GM10266 (cell line): ENCODE measurements around the gene OPHN1.

Experiments
- DNase-seq: peaks from one replicate; pipeline ENCODE4 v3.0.0; 2012; ENCODE audit errors: extremely low spot score
- TF ChIP-seq, protein P1 (sequence below): IDR thresholded peaks from 2 replicates; pipeline ENCODE4 v1.5.1; 2012; ENCODE audit warnings: mild to moderate bottlenecking, low read depth; ENCODE audit not compliant: control insufficient read depth, insufficient read depth; ENCODE audit errors: missing control alignments

The OPHN1 gene

GRCh38 chrX:68440442-68440841 is 7.1 kb upstream of the OPHN1 start:
- TF ChIP-seq, protein P1, sequence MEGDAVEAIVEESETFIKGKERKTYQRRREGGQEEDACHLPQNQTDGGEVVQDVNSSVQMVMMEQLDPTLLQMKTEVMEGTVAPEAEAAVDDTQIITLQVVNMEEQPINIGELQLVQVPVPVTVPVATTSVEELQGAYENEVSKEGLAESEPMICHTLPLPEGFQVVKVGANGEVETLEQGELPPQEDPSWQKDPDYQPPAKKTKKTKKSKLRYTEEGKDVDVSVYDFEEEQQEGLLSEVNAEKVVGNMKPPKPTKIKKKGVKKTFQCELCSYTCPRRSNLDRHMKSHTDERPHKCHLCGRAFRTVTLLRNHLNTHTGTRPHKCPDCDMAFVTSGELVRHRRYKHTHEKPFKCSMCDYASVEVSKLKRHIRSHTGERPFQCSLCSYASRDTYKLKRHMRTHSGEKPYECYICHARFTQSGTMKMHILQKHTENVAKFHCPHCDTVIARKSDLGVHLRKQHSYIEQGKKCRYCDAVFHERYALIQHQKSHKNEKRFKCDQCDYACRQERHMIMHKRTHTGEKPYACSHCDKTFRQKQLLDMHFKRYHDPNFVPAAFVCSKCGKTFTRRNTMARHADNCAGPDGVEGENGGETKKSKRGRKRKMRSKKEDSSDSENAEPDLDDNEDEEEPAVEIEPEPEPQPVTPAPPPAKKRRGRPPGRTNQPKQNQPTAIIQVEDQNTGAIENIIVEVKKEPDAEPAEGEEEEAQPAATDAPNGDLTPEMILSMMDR, result no peak
- DNase-seq, result no peak

DNA sequence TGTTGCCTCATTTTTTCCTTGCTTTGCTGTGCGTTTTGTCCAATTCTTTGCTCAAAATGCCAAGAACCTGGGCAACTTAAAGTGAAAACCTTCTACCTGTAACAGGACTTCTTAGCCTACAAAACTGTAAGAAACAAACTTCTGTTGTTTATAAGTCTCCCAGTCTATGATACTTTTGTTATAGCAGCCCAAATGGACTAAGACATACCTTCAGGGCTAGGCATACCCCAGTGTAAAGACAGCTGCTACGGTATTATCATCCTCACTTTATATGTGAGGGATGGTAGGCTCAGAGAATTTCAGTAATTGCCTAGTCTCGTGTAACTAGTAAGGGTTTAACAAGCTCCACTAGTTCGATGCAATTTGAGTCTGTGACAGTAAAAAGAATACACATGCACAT is 6.0 kb upstream of the OPHN1 start:
- no peak for DNase-seq
- TF ChIP-seq, protein P1, result no peak

DNA sequence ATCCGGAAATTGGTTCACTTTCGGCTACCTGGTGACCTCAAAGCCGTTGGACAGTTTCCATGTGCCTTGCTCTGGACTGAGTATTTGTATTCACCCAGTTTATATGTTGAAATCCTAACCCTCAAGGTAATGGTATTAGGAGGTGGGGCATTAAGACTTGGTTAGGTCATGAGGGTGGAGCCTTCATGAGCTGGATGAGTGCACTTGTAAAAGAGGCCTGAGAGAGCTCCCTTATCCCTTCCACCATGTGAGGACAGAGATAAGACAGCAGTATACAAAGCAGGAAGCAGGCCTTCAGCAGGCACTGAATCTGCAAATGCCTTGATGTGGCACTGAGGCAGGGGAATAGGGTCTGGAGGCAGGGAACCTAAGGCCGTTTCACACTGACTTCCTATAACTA is 5.3 kb upstream of the OPHN1 start:
- no peak for DNase-seq
- TF ChIP-seq, protein P1, result no peak

- TF ChIP-seq, protein P1, result no peak
- DNase-seq, result no peak
These were observed 645 bp upstream of the OPHN1 start for GRCh38 chrX:68433981-68434299.

DNA sequence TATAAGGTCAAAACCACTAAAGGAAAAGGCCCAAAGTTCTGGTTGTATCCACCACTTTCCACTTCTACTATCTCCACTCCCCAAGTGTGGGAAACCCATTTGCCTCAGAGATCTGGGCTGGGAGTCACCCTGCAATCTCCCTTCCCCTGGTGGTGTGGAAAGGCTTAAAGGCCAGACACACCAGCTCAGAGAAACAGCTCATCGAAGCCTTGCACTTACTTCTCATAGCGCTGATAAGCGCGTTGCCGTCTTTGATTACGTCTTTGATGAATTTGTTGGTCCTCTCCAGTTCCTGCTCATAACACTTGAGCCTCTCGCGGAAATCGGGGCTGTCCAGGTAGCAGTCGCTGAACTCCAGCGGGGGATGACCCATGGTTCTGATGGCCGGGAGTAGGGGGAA is 647 bp downstream of the OPHN1 start:
- DNase-seq, result no peak
- TF ChIP-seq, protein P1, result no peak

- TF ChIP-seq, protein P1, result no peak
- no peak for DNase-seq
These were observed 1.5 kb downstream of the OPHN1 start for GRCh38 chrX:68431836-68432235.

DNA sequence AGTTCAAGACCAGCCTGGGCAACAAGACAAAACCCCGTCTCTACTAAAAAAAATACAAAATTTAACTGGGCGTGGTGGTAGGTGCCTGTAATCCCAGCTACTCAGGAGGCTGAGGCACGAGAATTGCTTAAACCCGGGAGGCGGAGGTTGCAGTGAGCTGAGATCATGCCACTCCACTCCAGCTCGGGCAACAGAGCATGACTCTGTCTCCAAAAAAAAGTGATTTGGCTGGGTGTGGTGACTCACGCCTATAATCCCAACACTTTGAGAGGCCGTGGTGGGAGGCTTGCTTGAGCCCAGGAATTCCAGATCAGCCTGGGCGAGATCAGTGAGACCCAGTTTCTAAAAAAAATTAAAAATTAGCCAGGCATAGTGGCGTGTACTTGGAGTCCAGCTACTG is 4.1 kb downstream of the OPHN1 start:
- TF ChIP-seq, protein P1, result no peak
- no peak for DNase-seq
